DOHH2 (cell line): Measurements from ENCODE around the gene CAMTA1.

ENCODE experiments used
- EZH2phosphoT487 ChIP-seq: fragments of 200-600 bp; sonication (generic); IDR thresholded peaks from 2 replicates; pipeline ENCODE4 v1.6.1; 2017; ENCODE audit warnings: borderline replicate concordance, mild to moderate bottlenecking, antibody characterized with exemption, low read length, moderate library complexity, mixed read lengths
- TF ChIP-seq, protein P1 (sequence below): fragments of 200-600 bp; sonication (generic); IDR thresholded peaks from one replicate; pipeline ENCODE4 v1.5.1; 2014; ENCODE audit warnings: antibody characterized with exemption, mild to moderate bottlenecking, low read depth, low read length; ENCODE audit not compliant: poor library complexity, severe bottlenecking

GRCh38 chr1:7454895-7455784 lies 669.9 kb downstream of the CAMTA1 start:
- no peak for TF ChIP-seq EZH2phosphoT487
- TF ChIP-seq, protein P1, sequence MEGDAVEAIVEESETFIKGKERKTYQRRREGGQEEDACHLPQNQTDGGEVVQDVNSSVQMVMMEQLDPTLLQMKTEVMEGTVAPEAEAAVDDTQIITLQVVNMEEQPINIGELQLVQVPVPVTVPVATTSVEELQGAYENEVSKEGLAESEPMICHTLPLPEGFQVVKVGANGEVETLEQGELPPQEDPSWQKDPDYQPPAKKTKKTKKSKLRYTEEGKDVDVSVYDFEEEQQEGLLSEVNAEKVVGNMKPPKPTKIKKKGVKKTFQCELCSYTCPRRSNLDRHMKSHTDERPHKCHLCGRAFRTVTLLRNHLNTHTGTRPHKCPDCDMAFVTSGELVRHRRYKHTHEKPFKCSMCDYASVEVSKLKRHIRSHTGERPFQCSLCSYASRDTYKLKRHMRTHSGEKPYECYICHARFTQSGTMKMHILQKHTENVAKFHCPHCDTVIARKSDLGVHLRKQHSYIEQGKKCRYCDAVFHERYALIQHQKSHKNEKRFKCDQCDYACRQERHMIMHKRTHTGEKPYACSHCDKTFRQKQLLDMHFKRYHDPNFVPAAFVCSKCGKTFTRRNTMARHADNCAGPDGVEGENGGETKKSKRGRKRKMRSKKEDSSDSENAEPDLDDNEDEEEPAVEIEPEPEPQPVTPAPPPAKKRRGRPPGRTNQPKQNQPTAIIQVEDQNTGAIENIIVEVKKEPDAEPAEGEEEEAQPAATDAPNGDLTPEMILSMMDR, result no peak
